Measurements from ENCODE around the gene LRRIQ1. TPM values are rescaled to one million over a fixed set of nuclear protein-coding genes. Genes with fewer than 3 reads are reported as not detected.

The LRRIQ1 gene
- total and polyA plus RNA-seq, 2 donors from 2014 or later, result 2.4 to 8.5 TPM

- Histone ChIP-seq H3K4me3 (ENCODE audit: low read length in 3 of 3) (no peak overlapping the region), H3K36me3 (ENCODE audit: control insufficient read depth in 2 of 3, insufficient read depth in 3 of 3, low read length in 3 of 3) (no peaks in the 10 kb centered on the region), H3K27me3 (ENCODE audit: control insufficient read depth, insufficient read depth, low read length) (no peaks in the 10 kb centered on the region), H3K9ac (ENCODE audit: low read length in 3 of 3) (no peak overlapping the region), H3K9me3 (ENCODE audit: control insufficient read depth in 2 of 3, insufficient read depth in 1 of 3, low read length in 3 of 3) (no peaks in the 10 kb centered on the region), H3K4me1 (ENCODE audit: control insufficient read depth in 2 of 3, insufficient read depth in 2 of 3, low read depth in 1 of 3, low read length in 3 of 3) (no peaks in the 10 kb centered on the region), H3K27ac (ENCODE audit: low read depth in 2 of 2, low read length in 2 of 2) (no peak overlapping the region)
- FAIRE-seq (no peak), DNase-seq (no peak)
- intact Hi-C loops (cut with DNase I), result no loop called here
- no peak for TF ChIP-seq CTCF (IDR thresholded peaks at IDR 0.05; ENCODE audit: borderline replicate concordance, extremely low read depth, insufficient read depth)
Observed at GRCh38 chr12:85058339-85058738, 22.2 kb downstream of the LRRIQ1 start.

- intact Hi-C loops (cut with DNase I), result no loop called here
- no peaks in the 10 kb centered on the region for H3K4me1 ChIP-seq (ENCODE audit: control insufficient read depth in 2 of 3, insufficient read depth in 2 of 3, low read depth in 1 of 3, low read length in 3 of 3)
- FAIRE-seq (no peak), DNase-seq (no peak)
- no peak overlapping the region for H3K9ac ChIP-seq (ENCODE audit: low read length in 3 of 3)
- H3K4me3 ChIP-seq (ENCODE audit: low read length in 3 of 3), result no peak overlapping the region
- H3K9me3 ChIP-seq (ENCODE audit: control insufficient read depth in 2 of 3, insufficient read depth in 1 of 3, low read length in 3 of 3), result no peaks in the 10 kb centered on the region
- no peak overlapping the region for H3K27ac ChIP-seq (ENCODE audit: low read depth in 2 of 2, low read length in 2 of 2)
- H3K36me3 ChIP-seq (ENCODE audit: control insufficient read depth in 2 of 3, insufficient read depth in 3 of 3, low read length in 3 of 3), result no peaks in the 10 kb centered on the region
- TF ChIP-seq CTCF (IDR thresholded peaks at IDR 0.05; ENCODE audit: borderline replicate concordance, extremely low read depth, insufficient read depth), result no peak
- no peaks in the 10 kb centered on the region for H3K27me3 ChIP-seq (ENCODE audit: control insufficient read depth, insufficient read depth, low read length)
Observed at GRCh38 chr12:85059594-85059993, 23.4 kb downstream of the LRRIQ1 start.

DNA sequence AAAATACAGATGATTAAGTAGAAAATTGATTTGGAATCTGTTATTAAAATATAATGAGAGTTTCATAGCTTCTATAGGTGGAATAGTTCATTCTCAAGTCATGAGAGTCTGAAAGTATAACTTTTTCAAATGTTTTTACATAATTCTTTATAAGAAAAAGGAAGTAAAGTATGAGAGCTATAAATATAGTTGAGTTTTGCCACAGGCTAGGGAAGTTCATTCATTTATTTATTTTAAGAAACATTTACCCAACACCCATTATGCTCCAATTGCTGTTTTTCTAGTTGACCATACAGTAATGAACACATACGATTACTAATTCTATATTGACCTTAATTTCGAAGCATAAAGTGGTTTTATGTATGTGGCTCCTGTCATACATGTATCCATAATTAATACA is 24.8 kb downstream of the LRRIQ1 start:
- no peaks in the 10 kb centered on the region for H3K27me3 ChIP-seq (ENCODE audit: control insufficient read depth, insufficient read depth, low read length)
- no peak overlapping the region for H3K4me3 ChIP-seq (ENCODE audit: low read length in 3 of 3)
- DNase-seq (no peak), FAIRE-seq (no peak)
- no peaks in the 10 kb centered on the region for H3K36me3 ChIP-seq (ENCODE audit: control insufficient read depth in 2 of 3, insufficient read depth in 3 of 3, low read length in 3 of 3)
- intact Hi-C loops (cut with DNase I), result no loop called here
- H3K9me3 ChIP-seq (ENCODE audit: control insufficient read depth in 2 of 3, insufficient read depth in 1 of 3, low read length in 3 of 3), result no peaks in the 10 kb centered on the region
- H3K4me1 ChIP-seq (ENCODE audit: control insufficient read depth in 2 of 3, insufficient read depth in 2 of 3, low read depth in 1 of 3, low read length in 3 of 3), result no peaks in the 10 kb centered on the region
- H3K9ac ChIP-seq (ENCODE audit: low read length in 3 of 3), result no peak overlapping the region
- H3K27ac ChIP-seq (ENCODE audit: low read depth in 2 of 2, low read length in 2 of 2), result no peak overlapping the region
- no peak for TF ChIP-seq CTCF (IDR thresholded peaks at IDR 0.05; ENCODE audit: borderline replicate concordance, extremely low read depth, insufficient read depth)

DNA sequence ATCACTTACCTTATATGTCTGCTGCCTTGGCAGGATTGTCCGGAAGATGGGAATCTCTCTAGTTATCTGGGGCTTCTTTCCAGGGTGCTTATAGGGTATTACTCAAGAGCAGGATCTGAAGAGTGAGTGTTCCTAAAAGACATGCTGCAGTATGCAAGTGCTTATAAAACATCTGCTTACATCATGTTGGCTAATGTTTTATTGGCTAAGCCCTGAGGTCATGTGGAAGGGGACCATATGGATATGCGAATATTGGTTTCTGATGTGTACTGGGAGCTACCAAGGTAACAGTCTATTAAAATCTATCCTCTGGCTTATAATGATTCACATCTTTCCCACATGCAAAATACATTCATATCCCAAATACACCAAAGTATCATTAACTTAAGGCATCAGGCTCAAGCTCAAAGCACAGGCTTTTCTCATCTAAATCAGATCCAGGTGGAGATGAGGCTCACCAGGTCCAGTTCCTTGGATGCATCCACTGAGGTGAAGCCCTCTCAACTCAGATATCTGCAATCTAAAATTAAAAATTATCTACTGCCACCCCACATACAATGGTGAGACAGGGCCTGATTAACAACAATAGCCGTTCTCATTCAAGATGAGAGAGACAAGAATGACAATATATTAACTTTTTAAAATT is 29.8 kb downstream of the LRRIQ1 start:
- FAIRE-seq, result no peak

More for the DNA sequence above, 29.8 kb downstream of the LRRIQ1 start:
- Histone ChIP-seq H3K9me3 (ENCODE audit: control insufficient read depth in 2 of 3, insufficient read depth in 1 of 3, low read length in 3 of 3) (no peaks in the 10 kb centered on the region), H3K36me3 (ENCODE audit: control insufficient read depth in 2 of 3, insufficient read depth in 3 of 3, low read length in 3 of 3) (no peaks in the 10 kb centered on the region), H3K9ac (ENCODE audit: low read length in 3 of 3) (no peak overlapping the region), H3K27me3 (ENCODE audit: control insufficient read depth, insufficient read depth, low read length) (no peaks in the 10 kb centered on the region), H3K4me3 (ENCODE audit: low read length in 3 of 3) (no peak overlapping the region), H3K27ac (ENCODE audit: low read depth in 2 of 2, low read length in 2 of 2) (no peak overlapping the region), H3K4me1 (ENCODE audit: control insufficient read depth in 2 of 3, insufficient read depth in 2 of 3, low read depth in 1 of 3, low read length in 3 of 3) (no peaks in the 10 kb centered on the region)
- no peak for TF ChIP-seq CTCF (IDR thresholded peaks at IDR 0.05; ENCODE audit: borderline replicate concordance, extremely low read depth, insufficient read depth)
- DNase-seq, result no peak
- intact Hi-C loops (cut with DNase I), result no loop called here

Measured in kidney (tissue), 14 donors.